ENCODE measurements around the gene C20orf144.

Gene C20orf144

DNA sequence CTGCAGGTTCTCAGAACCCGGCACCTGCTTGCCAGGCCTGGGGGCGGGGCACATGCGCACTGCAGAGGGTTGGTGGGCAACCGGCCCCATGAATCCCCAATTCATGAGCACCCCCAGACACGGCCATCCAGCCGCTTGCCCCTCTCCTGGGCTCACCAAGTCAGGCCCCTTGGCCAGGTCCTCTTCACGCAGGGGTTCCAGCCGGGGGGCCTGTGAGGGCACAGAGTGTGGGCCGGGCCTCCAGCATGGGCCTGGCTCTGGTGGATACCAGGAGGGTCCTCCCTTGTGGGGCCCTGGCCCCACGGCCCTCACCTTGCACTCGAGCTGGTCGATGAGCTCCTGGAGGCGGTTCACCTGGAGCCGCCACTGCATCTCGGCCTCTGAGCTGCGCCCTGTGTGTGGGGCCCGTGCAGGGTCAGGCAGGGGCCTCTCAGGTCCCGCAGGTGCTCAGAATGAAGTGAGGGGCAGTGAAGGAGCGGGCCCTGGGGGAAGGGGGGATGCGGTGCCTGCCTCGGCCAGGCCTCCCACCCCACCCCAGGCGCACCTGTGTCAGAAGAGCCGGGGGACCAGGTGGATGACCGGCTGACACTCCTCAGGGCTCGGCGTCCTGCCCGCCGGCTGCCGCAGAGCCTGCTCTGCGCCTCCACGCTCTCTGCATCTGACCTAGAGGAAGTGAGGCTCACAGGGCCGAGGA, 2.6 kb upstream of the C20orf144 start:
- peak overlapping the region in 1 of 3 experiments; percentile 83 for H3K27ac Mint-ChIP-seq
- no peak overlapping the region for H3K4me3 Mint-ChIP-seq
- no peaks in the 10 kb centered on the region for H3K27me3 Mint-ChIP-seq (ENCODE audit: low read depth)
- H3K4me1 Mint-ChIP-seq, result peaks cover 4% of the 10 kb centered on the region
- no peaks in the 10 kb centered on the region for H3K36me3 Mint-ChIP-seq (ENCODE audit: low read depth)
- no peaks in the 10 kb centered on the region for H3K9me3 Mint-ChIP-seq
- TF ChIP-seq CTCF (IDR thresholded peaks at IDR 0.05; ENCODE audit: unreplicated experiment in 3 of 3), result no peak

DNA sequence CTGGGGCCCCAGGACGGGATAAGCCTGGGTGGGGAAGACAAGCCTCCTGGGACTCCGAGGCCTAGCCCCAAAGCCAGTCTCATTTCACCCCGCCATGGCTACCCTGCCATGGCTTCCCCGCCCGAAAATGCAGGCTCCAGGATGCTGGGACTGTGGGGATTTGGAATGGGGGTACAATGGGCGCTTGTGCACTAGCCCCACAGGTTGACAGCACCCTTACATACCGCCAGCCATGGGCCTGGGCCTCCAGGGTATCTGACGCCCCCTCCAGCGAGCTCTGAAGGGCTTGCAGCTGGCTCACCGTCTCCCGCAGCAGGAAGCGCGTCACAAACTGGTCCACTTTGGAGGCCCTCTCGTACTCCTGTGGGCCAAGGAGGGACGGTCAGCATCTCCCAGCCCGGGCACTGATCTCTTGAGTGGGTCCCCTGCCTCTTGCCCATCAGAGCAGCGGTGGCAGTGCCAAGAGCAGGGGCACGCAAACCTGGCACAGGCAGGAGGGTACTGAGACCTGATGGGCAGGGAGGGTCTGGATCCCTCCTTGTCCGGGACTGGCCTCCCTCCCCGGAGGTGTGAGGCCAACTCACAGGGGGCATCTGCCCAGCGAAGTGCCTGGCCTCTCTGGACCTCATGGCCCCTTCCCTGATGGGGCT, 2.0 kb upstream of the C20orf144 start:
- H3K4me3 Mint-ChIP-seq, result no peak overlapping the region
- no peaks in the 10 kb centered on the region for H3K27me3 Mint-ChIP-seq (ENCODE audit: low read depth)
- no peak for TF ChIP-seq CTCF (IDR thresholded peaks at IDR 0.05; ENCODE audit: unreplicated experiment in 3 of 3)
- H3K36me3 Mint-ChIP-seq (ENCODE audit: low read depth), result no peaks in the 10 kb centered on the region
- H3K4me1 Mint-ChIP-seq, result peaks cover 10% of the 10 kb centered on the region
- H3K9me3 Mint-ChIP-seq, result no peaks in the 10 kb centered on the region
- H3K27ac Mint-ChIP-seq, result no peak overlapping the region

GRCh38 chr20:33660685-33661058, 1.5 kb upstream of the C20orf144 start:
- peaks cover 10% of the 10 kb centered on the region for H3K4me1 Mint-ChIP-seq
- H3K9me3 Mint-ChIP-seq, result no peaks in the 10 kb centered on the region
- H3K36me3 Mint-ChIP-seq (ENCODE audit: low read depth), result no peaks in the 10 kb centered on the region
- H3K4me3 Mint-ChIP-seq, result peak overlapping the region in 1 of 3 experiments; percentile 8
- no peaks in the 10 kb centered on the region for H3K27me3 Mint-ChIP-seq (ENCODE audit: low read depth)
- H3K27ac Mint-ChIP-seq, result no peak overlapping the region
- no peak for TF ChIP-seq CTCF (IDR thresholded peaks at IDR 0.05; ENCODE audit: unreplicated experiment in 3 of 3)

- TF ChIP-seq CTCF (IDR thresholded peaks at IDR 0.05; ENCODE audit: unreplicated experiment in 3 of 3), result no peak
- Mint-ChIP-seq H3K27me3 (ENCODE audit: low read depth) (peaks cover 3% of the 10 kb centered on the region), H3K9me3 (no peaks in the 10 kb centered on the region), H3K27ac (peak overlapping the region; percentile 73 to 84 (median 76)), H3K36me3 (ENCODE audit: low read depth) (peaks cover 3% of the 10 kb centered on the region), H3K4me1 (peaks cover 16% of the 10 kb centered on the region), H3K4me3 (peak overlapping the region; percentile 83 to 92 (median 85))
Observed at GRCh38 chr20:33663161-33664084, 1.3 kb downstream of the C20orf144 start.

- TF ChIP-seq CTCF (IDR thresholded peaks at IDR 0.05; ENCODE audit: unreplicated experiment in 3 of 3), result no peak
- peaks cover 3% of the 10 kb centered on the region for H3K36me3 Mint-ChIP-seq (ENCODE audit: low read depth)
- H3K27ac Mint-ChIP-seq, result peak overlapping the region; percentile 64 to 83 (median 73)
- H3K9me3 Mint-ChIP-seq, result no peaks in the 10 kb centered on the region
- H3K27me3 Mint-ChIP-seq (ENCODE audit: low read depth), result peaks cover 3% of the 10 kb centered on the region
- H3K4me3 Mint-ChIP-seq, result peak overlapping the region; percentile 83 to 92 (median 85)
- peaks cover 16% of the 10 kb centered on the region for H3K4me1 Mint-ChIP-seq
Observed at GRCh38 chr20:33664085-33664761, 2.1 kb downstream of the C20orf144 start.

Measured in nephron (organoid).